T-helper 2 cell treated with Interferon-gamma antibody and Interleukin-4, amounts not matched to agents 5 μg/mL and 100 μg/mL, for 36 hours (primary cell): ENCODE data around the gene KLRC1.
"Not testable (repeated sequence)": the region's sequence is repeated elsewhere in the genome, so short reads cannot be mapped to it uniquely, and the experiment has no call there.

Experiments used
- DNase-seq: peaks from one replicate; pipeline ENCODE4 v3.0.0; 2021; ENCODE audit warnings: low spot score
- H3K27ac Mint-ChIP-seq: one replicate; pipeline ENCODE4 v1.8.0; 2021; ENCODE audit warnings: mild to moderate bottlenecking, mixed read lengths
- H3K27me3 Mint-ChIP-seq: one replicate; pipeline ENCODE4 v1.8.0; 2021; ENCODE audit warnings: low read depth, mixed read lengths
- H3K36me3 Mint-ChIP-seq: one replicate; pipeline ENCODE4 v1.8.0; 2021; ENCODE audit warnings: low read depth, mixed read lengths
- H3K4me1 Mint-ChIP-seq: one replicate; pipeline ENCODE4 v1.8.0; 2021; ENCODE audit warnings: low read depth, mixed read lengths
- H3K4me3 Mint-ChIP-seq: one replicate; pipeline ENCODE4 v1.8.0; 2022; ENCODE audit warnings: mild to moderate bottlenecking, moderate library complexity, mixed read lengths
- H3K9me3 Mint-ChIP-seq: one replicate; pipeline ENCODE4 v1.8.0; 2021; ENCODE audit warnings: mixed read lengths

KLRC1 gene

DNA sequence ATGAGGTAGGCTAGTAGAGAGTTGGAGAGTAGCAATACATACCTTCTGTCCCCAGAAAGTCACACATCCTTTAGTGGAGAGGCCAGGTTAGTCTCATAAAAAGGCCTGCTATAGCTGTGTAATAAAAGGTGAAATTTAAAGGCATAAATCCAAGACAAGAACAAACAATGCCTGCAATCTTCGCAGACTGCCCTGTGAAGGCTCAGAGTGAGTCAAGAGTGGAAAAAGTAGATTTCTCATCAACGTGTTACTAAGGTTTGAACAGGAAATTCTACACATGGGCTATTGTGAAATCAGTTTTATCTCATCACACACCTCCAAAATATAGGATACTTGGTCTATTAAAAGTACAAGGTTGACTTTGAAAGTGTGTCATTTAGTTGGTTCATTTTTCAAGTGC, at the start of gene KLRC1:
KLRC1 (minus strand) TSS at position 222 of the 400 bp plus-strand sequence. CDS start 2,221 bp downstream, outside the sequence.
- Mint-ChIP-seq H3K27ac (no peak within 1 kb of the TSS), H3K9me3 (peaks cover 21% of the 10 kb centered on the region), H3K4me1 (no peaks in the 10 kb centered on the region), H3K36me3 (no peaks in the 10 kb centered on the region), H3K4me3 (no peak within 1 kb of the TSS), H3K27me3 (no peaks in the 10 kb centered on the region)
- no peak for DNase-seq

DNA sequence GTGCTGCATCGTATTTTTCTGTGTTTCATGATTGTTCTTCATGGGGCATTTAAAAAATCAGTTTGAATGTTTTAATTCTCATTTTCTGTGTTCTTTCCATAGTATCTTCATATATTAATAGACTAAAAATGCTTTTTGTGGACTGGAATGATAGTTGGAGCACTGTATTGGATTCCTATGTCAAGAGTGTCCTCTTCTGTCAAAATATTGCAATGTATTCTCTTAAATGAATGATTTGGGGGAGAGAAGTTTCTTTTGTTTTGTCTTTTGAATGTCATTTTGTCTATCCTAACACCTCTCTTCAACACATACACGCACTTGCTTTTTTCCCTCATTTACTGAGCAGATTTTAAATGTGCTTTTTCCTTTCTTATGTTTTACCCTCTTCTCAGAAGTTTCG, 47.9 kb upstream of the KLRC1 start:
- Mint-ChIP-seq H3K36me3 (no peaks in the 10 kb centered on the region), H3K9me3 (no peaks in the 10 kb centered on the region), H3K4me3 (no peak overlapping the region), H3K27ac (no peak overlapping the region), H3K27me3 (peaks cover 27% of the 10 kb centered on the region), H3K4me1 (no peaks in the 10 kb centered on the region)
- DNase-seq, result no peak

DNA sequence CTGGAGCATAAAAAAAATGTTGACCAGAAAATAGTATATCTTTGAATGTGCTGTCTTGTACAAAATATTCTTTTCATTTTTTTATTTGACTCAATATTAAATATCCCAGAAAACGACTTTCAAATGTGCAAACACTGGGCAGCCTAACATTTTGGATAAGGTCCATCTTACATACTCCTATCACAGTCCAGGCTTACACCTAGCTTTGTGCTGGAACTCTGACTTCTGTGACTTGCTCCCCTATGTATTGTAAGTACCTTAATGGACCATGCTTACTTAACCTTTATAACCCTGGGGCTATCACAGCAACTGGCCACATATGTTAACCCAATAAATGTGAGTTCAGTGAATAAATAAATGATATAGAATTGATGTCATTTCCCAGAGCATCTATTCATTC, 44.9 kb upstream of the KLRC1 start:
- Mint-ChIP-seq H3K4me1 (no peaks in the 10 kb centered on the region), H3K27me3 (peaks cover 32% of the 10 kb centered on the region), H3K36me3 (no peaks in the 10 kb centered on the region), H3K27ac (no peak overlapping the region), H3K4me3 (no peak overlapping the region), H3K9me3 (no peaks in the 10 kb centered on the region)
- no peak for DNase-seq

DNA sequence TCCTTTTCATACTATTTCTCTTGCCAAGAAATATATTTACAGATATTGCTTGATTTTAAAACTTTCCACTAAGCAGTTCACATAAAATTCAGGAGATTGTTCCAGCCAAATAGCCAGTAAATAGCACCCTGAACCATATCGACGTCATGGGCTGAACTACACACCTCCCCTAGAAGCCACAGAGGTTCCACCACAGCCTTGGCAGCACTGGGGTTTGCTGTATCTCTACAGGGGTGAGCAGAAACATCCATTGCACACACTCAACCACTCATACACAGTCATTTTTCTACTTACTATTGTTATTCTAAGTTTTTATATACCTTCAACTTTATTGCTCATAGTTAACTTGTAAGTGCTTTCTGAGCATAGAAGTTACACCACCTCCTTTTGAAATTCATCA, 44.4 kb upstream of the KLRC1 start:
- H3K4me3 Mint-ChIP-seq, result no peak overlapping the region
- peaks cover 32% of the 10 kb centered on the region for H3K27me3 Mint-ChIP-seq
- peak; percentile 30 for DNase-seq
- H3K27ac Mint-ChIP-seq, result no peak overlapping the region
- no peaks in the 10 kb centered on the region for H3K4me1 Mint-ChIP-seq
- H3K9me3 Mint-ChIP-seq, result no peaks in the 10 kb centered on the region
- H3K36me3 Mint-ChIP-seq, result no peaks in the 10 kb centered on the region

DNA sequence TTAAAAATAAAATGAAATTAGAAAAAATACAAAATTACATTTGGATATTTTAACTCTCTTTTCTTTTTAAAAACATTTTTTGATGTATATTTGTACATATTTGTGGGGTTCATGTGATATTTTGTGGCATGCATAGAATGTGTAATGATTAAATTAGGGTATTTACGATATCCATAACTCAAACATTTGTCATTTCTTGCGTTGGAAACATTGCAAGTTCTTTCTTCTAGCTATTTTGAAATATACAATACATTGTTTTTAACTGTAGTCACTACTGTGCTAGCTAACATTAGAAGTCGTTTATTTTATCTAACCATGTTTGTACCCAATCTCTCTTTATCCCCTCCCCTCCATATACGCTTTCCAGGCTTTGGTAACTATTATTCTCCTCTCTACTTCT, 38.6 kb upstream of the KLRC1 start:
- no peak for DNase-seq
- H3K4me3 Mint-ChIP-seq, result no peak overlapping the region
- H3K36me3 Mint-ChIP-seq, result no peaks in the 10 kb centered on the region

DNA sequence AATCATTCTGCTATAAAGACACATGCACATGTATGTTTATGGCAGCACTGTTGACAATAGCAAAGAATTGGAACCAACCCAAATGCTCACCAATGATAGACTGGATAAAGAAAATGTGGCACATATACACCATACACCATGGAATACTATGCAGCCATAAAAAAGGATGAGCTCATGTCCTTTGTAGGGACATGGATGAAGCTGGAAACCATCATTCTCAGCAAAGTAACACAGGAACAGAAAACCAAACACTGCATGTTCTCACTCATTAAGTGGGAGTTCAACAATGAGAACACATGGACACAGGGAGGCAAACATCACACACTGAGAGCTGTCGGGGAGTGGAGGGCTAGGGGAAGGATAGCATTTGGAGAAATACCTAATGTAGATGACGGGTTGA, 34.2 kb upstream of the KLRC1 start:
- H3K4me1 Mint-ChIP-seq, H3K4me3 Mint-ChIP-seq, H3K27ac Mint-ChIP-seq, H3K36me3 Mint-ChIP-seq, DNase-seq, H3K9me3 Mint-ChIP-seq: not testable (repeated sequence)
- peaks cover 21% of the 10 kb centered on the region for H3K27me3 Mint-ChIP-seq

More for the DNA sequence above, 38.6 kb upstream of the KLRC1 start:
- H3K27ac Mint-ChIP-seq, result no peak overlapping the region
- H3K9me3 Mint-ChIP-seq, result peaks cover 2% of the 10 kb centered on the region
- H3K27me3 Mint-ChIP-seq, result peaks cover 16% of the 10 kb centered on the region
- H3K4me1 Mint-ChIP-seq, result no peaks in the 10 kb centered on the region

DNA sequence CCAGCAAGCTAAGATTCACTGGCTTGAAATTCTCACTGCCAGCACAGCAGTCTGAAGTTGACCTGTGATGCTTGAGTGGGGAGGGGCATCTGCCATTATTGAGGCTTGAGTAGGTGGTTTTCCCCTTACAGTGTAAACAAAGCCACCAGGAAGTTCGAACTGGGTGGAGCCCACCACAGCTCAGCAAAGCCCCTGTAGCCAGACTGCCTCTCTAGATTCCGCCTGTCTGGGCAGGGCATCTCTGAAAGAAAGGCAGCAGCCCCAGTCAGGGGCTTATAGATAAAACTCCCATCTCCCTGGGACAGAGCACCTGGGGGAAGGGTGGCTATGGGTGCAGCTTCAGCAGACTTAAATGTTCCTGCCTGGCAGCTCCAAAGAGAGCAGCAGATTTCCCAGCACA, 28.7 kb upstream of the KLRC1 start:
- DNase-seq, H3K4me3 Mint-ChIP-seq, H3K9me3 Mint-ChIP-seq, H3K4me1 Mint-ChIP-seq, H3K36me3 Mint-ChIP-seq, H3K27ac Mint-ChIP-seq: not testable (repeated sequence)
- peaks cover 18% of the 10 kb centered on the region for H3K27me3 Mint-ChIP-seq

DNA sequence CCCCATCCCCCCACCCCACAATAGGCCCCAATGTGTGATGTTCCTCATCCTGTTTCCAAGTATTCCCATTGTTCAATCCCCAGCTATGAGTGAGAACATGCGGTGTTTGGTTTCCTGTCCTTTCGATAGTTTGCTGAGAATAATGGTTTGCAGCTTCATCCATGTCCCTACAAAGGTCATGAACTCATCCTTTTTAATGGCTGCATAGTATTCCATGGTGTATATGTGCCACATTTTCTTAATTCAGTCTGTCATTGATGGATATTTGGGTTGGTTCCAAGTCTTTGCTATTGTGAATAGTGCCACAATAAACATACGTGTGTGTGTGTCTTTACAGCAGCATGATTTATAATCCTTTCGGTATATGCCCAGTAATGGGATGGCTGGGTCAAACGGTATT, 19.6 kb upstream of the KLRC1 start:
- DNase-seq, H3K4me3 Mint-ChIP-seq, H3K4me1 Mint-ChIP-seq, H3K36me3 Mint-ChIP-seq, H3K9me3 Mint-ChIP-seq, H3K27me3 Mint-ChIP-seq, H3K27ac Mint-ChIP-seq: not testable (repeated sequence)

DNA sequence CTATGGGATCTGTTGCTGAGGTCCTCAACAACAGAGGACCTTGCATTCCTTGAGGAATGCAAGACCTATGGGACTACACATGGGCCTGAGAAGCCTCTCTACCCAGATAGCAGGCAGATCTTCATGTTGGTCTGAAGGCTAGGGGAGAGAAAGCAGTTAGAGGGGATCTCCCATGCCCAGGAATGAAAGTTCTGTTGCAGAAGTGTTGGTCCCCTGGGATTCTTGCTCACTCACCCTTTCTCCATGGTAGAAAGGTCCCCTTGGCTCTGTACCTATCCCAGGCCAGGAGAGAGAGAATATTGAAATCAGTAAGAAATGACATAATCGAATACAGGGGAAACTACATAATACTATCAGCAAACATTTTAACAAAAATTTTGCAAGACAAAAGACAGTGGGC, 16.5 kb upstream of the KLRC1 start:
- H3K27me3 Mint-ChIP-seq, result peaks cover 3% of the 10 kb centered on the region
- DNase-seq, result no peak
- H3K9me3 Mint-ChIP-seq, result no peaks in the 10 kb centered on the region
- H3K4me1 Mint-ChIP-seq, result no peaks in the 10 kb centered on the region
- H3K4me3 Mint-ChIP-seq, result no peak overlapping the region
- no peaks in the 10 kb centered on the region for H3K36me3 Mint-ChIP-seq
- no peak overlapping the region for H3K27ac Mint-ChIP-seq

DNA sequence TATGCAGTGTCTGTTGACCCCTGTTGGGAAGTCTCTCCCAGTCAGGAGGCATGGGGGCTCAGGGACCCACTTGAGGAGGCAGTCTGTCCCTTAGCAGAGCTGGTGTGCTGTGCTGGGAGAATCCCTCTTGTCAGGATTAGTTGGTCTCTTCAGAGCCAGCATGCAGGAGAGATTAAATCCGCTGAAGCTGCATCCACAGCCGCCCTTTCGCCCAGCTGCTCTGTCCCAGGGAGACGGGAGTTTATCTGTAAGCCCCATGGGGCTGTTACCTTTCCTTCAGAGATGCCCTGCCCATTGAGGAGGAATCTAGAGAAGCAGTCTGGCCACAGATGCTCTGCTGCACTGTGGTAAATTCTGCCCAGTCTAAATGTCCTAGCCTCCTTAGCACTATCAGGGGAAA, 13.1 kb upstream of the KLRC1 start:
- no peak for DNase-seq
- no peak overlapping the region for H3K27ac Mint-ChIP-seq
- H3K4me1 Mint-ChIP-seq, result no peaks in the 10 kb centered on the region
- no peaks in the 10 kb centered on the region for H3K36me3 Mint-ChIP-seq
- H3K4me3 Mint-ChIP-seq, result no peak overlapping the region
- peaks cover 17% of the 10 kb centered on the region for H3K9me3 Mint-ChIP-seq
- peaks cover 6% of the 10 kb centered on the region for H3K27me3 Mint-ChIP-seq

DNA sequence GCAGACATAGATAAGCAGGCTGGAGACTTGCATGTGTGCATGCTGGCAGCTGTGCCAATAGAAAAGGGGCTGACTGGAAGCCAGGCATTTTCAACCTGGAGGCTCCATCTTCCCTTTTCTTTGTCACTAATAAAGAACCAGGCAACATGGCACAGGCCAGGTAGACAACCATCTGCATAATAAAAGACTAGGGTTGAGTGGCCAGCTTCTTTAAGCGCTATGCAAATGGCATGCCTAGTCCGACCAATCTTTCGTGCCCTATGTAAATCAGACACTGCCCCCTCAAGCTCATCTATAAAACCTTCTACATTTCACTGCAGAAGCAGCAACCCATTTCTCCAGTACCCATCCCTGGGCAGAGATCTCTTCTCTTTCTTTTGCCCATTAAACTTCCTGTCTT, 4.6 kb upstream of the KLRC1 start:
- Mint-ChIP-seq H3K4me3 (no peak overlapping the region), H3K36me3 (no peaks in the 10 kb centered on the region), H3K27ac (no peak overlapping the region), H3K9me3 (peaks cover 35% of the 10 kb centered on the region), H3K27me3 (peaks cover under 1% of the 10 kb centered on the region), H3K4me1 (no peaks in the 10 kb centered on the region)
- no peak for DNase-seq

DNA sequence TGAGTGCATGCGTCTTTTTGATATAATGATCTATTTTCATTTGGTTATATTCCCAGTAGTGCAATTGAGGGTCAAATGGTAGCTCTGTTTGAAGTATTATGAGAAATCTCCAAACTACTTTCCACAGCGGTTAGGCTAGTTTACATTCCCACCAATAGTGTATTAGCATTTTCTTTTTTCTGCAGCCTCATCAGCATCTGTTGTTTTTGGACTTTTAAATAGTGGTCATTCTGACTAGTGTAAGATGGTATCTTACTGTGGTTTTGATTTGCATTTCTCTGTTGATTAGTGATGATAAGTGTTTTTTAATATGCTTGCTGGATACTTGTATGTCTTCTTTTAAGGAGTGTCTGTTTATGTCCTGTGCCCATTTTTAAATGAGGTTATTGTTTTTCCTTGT, 3.7 kb upstream of the KLRC1 start:
- H3K4me3 Mint-ChIP-seq, result no peak overlapping the region
- H3K36me3 Mint-ChIP-seq, result no peaks in the 10 kb centered on the region
- H3K27ac Mint-ChIP-seq, result no peak overlapping the region
- peaks cover 26% of the 10 kb centered on the region for H3K9me3 Mint-ChIP-seq
- H3K27me3 Mint-ChIP-seq, result no peaks in the 10 kb centered on the region
- no peaks in the 10 kb centered on the region for H3K4me1 Mint-ChIP-seq
- DNase-seq, result no peak

DNA sequence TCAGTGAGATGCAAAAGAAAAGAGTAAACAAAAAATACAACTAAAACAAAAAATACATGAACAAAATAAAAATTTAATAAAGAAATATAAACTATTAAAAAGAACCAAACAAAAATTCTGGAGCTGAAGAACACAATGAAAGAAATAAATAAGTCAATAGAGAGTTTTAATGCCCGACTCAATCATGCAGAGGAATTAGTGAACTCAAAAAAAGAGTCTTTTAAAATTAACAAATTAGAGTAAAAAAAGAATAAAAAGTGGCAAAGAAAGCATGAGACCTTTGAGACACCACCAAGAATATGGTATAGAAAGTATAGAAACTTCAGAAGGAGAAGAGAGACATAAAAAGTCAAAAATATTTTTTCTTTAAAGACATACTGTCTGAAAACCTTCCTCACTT, 2.6 kb upstream of the KLRC1 start:
- Mint-ChIP-seq H3K4me1 (no peaks in the 10 kb centered on the region), H3K4me3 (no peak overlapping the region), H3K9me3 (peaks cover 24% of the 10 kb centered on the region), H3K27me3 (no peaks in the 10 kb centered on the region), H3K27ac (no peak overlapping the region), H3K36me3 (no peaks in the 10 kb centered on the region)
- no peak for DNase-seq

DNA sequence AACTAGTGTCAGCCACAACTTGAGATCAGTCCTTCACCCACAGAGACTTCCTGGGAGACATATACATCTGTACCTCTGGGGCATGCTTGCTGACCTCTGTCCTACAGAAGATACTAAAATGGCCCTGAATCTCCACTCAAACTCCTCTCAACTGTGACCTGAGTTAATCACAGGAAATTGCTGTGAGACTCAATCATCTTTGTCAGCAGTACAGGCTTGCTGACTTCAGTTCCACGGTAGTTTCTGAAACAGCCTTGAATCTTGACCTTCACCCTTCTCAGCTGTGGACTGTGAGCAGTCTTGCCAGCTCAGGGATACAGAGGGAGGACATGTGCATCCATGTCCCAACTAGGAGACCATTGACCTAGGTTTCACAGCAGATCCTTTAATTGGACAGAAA, 1.4 kb upstream of the KLRC1 start:
- Mint-ChIP-seq H3K4me1 (no peaks in the 10 kb centered on the region), H3K4me3 (no peak overlapping the region), H3K27ac (no peak overlapping the region), H3K9me3 (peaks cover 24% of the 10 kb centered on the region), H3K27me3 (no peaks in the 10 kb centered on the region), H3K36me3 (no peaks in the 10 kb centered on the region)
- no peak for DNase-seq

DNA sequence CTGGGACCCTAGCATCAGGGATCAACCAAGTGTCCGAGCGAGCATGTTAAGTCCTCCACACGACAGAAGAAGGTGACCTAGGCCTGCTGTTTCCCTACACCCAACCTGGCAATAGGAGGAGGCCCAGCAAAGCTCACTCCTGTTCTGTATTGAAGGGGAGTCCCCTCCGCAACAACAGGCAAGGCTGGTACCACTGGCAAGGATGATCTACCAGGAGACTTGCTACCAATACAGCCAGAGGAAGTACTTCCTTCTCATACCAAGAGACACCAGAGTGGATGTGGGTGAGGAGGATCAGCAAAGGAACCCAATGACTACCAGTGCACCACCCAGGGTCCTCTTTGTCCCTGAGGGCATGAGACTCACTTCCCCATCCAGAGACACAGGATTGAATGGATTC, 4.9 kb downstream of the KLRC1 start:
- H3K4me3 Mint-ChIP-seq, result no peak overlapping the region
- no peaks in the 10 kb centered on the region for H3K9me3 Mint-ChIP-seq
- no peak overlapping the region for H3K27ac Mint-ChIP-seq
- peaks cover 3% of the 10 kb centered on the region for H3K27me3 Mint-ChIP-seq
- H3K4me1 Mint-ChIP-seq, result no peaks in the 10 kb centered on the region
- DNase-seq, result no peak
- no peaks in the 10 kb centered on the region for H3K36me3 Mint-ChIP-seq
